Smooth muscle cell of the brain vasculature (primary cell): Measurements from ENCODE around the gene CYTIP.
"Not testable (repeated sequence)": the region's sequence is repeated elsewhere in the genome, so short reads cannot be mapped to it uniquely, and the experiment has no call there.

Experiments
- DNase-seq: peaks from one replicate; pipeline ENCODE4 v3.0.0-alpha.2; 2012; ENCODE audit warnings: low read depth, low spot score

CYTIP gene

GRCh38 chr2:157424374-157424773 is 19.5 kb downstream of the CYTIP start:
- no peak for DNase-seq

DNA sequence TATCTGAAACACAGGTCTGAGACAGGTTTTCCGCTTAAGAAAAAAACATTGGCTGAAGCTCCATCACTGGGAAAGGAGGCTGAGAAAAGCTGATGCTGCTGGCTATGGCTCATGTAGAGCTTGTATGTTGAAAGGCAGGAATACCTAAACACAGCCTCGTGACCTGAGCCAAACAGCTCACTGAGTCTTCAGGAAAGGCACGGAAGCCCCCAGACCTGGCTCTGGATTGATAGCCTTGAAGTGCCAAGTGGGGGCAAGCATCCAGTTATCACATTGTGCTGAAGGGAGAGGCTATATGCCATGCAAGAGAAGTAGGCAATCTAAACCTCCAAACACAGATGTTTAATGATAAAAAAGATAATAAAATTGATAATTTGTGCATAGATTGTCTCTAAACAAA is 21.9 kb downstream of the CYTIP start:
- no peak for DNase-seq

GRCh38 chr2:157421331-157421944 is 22.5 kb downstream of the CYTIP start:
- no peak for DNase-seq

GRCh38 chr2:157420771-157421323 is 23.0 kb downstream of the CYTIP start:
- no peak for DNase-seq

DNA sequence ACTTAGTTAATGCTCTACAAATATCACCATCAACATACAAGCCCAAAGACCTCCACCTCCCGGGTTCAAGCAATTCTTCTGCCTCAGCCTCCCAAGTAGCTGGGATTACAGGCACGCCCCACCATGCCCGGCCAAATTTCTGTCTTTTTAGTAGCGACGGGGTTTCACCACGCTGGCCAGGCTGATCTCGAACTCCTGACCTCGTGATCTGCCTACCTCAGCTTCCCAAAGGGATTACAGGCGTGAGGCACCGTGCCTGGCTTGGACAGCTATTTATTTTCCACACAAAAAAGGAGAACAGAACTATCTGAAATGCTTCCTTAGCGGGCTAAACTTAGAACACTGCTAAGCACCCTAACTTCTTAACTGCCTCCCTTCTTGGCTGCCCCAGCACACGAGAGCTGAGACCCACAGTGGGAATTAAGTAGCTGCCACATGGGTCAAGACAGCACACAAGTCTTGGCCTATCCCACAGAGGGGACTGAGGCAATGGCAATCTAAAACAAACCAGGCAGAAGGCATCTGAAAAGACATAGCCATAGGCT is 24.8 kb downstream of the CYTIP start:
- no peak for DNase-seq

DNA sequence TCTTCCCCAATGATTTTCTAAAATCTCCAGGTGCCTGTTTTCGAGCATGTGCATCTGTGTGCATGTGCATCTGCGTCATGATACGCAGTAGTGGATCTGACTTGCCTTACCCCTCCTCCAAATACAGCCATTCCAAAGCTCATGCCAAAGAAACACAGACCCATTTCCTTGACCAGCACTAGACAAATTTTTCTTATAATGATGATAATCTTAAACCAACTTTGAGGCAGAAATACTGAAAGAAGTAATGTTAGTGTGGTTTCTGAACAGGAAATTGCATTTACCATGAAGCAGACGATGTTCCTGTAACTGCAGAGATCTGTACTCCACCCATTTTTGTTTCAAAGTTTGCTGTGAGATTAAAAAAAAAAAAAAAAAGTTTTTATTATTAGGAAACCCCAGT is 25.6 kb downstream of the CYTIP start:
- DNase-seq, result no peak

- no peak for DNase-seq
These were observed 28.2 kb downstream of the CYTIP start for GRCh38 chr2:157415591-157416101.

DNA sequence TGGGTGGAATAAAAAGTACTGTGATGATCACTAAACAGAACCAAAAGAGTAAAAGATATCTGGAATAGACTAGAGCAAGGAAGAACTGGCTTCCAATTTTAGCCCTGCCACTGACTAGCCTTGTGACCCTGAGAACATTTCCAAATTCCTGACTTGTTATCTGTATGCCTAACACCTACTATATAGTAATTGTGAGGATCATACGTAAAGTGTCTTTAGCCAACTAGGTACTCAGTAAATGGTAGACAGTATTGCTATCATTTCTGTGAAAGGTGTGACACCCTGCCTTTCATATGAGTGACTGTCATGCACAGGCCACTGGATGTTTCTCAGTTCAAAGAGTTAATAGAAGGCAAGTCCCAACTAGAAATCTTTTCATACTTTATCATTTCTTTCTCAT is 29.8 kb downstream of the CYTIP start:
- no peak for DNase-seq

DNA sequence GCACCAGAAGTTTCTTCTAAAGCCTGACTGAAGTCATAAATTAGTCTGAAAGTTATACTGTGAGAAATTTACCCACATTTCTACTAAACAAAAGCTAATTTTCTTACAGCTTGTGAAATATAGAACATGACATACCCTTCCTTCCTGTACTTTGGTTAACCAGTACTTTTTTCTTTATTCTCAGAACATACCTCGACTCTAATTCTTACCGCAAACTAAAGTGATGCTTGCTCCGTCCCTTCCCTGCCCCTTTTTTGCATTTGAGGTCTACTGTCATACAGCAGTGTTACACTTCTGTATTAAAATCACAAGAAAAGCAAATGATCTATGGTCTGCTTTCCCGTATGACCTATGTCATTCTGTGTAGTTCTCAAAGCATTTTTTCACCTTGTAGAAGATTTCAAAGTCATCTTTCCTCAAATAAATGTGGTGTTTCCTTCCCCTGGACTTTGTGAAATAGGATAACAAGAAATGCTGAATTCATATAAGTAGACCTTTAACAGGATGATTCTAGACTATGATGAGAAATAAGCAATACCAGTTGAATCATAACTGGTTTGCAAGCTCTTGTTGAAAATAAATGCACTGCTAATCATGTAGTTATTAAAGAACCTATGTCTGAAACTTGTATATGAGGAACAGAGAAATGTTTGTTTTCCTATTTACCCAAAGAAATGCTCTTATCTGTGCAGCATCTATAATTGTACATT is 30.4 kb downstream of the CYTIP start:
- DNase-seq, result no peak

DNA sequence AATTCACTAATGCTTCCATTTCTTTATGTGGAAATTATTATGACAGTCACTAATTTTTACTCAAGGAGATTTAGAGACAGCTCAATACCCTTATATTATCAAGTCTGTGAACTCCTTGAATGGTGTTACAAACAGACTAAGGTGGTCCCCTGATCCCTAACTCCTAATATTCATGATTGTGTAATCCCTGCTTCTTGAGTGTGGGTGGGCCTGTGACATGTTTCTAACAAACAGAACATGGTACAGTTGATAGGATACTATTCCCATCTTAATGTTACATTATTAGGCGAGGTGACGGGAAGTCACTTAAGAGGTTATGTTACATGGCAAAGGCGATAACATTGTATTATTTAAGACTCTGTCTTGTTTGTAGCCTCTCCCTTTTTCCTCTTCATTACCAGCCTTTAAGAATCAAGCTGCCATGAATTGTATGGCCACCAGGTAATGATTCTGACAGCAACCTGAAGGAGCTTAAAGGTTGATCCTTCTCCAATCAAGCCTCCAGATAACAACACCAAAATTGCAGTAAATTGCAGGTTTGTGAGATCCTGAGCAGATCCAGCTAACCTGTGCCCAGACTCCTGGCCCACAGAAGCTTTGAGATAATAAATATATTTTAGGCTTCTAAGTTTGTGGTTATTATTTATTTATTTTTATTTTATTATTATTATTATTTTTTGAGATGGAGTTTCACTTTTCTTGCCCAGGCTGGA is 32.1 kb downstream of the CYTIP start:
- DNase-seq, result no peak

DNA sequence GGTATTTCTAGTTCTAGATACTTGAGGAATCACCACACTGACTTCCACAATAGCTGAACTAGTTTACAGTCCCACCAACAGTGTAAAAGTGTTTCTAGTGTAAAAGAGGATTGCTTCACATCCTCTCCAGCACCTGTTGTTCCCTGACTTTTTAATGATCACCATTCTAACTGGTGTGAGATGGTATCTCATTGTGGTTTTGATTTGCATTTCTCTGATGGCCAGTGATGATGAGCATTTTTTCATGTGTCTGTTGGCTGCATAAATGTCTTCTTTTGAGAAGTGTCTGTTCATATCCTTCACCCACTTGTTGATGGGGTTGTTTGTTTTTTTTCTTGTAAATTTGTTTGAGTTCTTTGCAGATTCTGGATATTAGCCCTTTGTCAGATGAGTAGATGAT is 38.5 kb downstream of the CYTIP start:
- DNase-seq, result not testable (repeated sequence)

DNA sequence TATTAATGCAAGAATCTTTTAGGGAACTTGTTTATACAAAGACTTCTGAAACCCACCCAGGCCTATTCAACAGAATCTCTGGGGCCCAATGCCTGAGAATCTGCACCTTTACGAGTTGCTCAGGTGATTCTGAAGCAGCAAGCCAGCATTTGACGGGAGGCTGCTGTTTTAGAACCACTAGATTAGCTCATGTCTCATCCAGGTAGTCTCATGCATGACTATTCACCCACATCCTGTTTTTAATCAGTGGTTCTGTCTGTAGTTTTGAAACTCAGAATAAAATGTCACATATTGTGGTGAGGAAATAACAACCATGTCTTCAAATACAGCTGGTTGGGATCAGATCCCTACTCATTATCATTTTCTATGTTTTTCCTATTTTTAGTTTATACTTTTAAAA is 39.5 kb downstream of the CYTIP start:
- DNase-seq, result no peak

DNA sequence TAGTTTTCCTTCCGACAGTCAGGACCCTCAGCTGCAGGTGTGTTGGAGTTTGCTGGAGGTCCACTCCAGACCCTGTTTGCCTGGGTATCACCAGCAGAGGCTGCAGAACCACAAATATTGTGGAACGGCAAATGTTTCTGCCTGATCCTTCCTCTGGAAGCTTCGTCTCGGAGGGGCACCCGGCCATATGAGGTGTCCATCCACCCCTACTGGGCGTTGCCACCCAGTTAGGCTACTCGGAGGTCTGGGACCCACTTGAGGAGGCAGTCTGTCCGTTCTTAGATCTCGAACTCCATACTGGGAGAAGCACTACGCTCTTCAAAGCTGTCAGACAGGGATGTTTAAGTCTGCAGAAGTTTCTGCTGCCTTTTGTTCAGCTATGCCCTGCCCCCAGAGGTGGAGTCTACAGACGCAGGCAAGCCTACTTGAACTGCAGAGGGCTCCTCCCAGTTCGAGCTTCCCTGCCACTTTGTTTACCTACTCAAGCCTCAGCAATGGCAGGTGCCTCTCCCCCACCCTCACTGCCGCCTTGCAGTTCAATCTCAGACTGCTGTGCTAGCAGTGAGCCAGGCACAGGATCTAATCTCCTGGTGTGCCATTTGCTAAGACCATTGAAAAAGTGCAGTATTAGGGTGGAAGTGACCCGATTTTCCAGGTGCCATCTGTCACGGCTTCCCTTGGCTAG is 40.9 kb downstream of the CYTIP start:
- DNase-seq, result not testable (repeated sequence)

GRCh38 chr2:157395811-157396210 is 48.1 kb downstream of the CYTIP start:
- DNase-seq, result no peak

DNA sequence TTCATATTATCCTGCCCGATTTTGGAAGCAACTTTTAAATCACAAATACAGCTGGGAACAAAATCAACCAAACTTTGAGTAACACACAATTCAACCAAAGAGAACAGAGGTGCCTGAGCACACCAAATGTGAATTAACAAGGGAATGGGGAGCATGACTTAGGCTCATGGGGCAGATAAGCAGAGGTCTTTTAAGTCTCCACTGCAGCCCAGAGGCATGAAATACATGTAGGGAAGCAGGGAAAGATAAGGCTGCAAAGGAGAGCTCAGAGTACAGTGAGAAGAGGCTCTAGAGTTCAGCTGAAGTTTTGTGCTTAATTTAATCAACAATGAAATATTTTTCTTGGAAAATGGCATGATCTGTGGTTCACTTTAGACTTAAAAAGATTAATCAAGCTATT is 49.0 kb downstream of the CYTIP start:
- no peak for DNase-seq

- DNase-seq, result no peak
These were observed 50.5 kb downstream of the CYTIP start for GRCh38 chr2:157393348-157393747.

DNA sequence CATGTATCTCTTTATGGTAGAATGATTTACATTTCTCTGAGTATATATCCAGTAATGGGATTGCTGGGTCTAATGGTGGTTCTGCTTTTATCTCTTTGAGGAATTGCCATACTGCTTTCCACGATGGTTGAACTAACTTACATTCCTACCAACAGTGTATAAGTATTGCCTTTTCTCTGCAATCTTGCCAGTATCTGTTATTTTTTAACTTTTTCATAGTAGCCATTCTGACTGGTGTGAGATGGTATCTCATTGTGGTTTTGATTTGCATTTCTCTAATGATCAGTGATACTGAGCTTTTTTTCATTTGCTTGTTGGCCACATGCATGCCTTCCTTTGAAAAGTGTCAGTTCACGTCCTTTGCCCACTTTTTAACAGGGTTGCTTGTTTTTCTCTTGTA is 55.1 kb downstream of the CYTIP start:
- no peak for DNase-seq

DNA sequence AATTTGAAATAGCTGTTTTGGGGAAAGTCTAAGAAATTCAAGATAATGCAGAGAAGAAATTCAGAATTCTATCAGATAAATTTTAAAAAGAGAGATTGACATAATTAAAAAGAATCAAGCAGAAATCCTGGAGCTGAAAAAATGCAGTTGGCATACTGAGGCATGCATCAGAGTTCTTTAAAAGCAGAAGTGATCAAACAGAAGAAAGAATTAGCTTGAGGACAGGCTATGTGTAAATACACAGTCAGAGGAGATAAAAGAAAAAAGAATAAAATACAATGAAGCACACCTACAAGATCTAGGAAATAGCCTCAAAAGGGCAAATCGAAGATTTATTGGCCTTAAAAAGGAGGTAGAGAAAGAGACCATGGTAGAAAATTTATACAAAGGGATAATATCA is 57.1 kb downstream of the CYTIP start:
- DNase-seq, result no peak

- DNase-seq, result no peak
These were observed 57.6 kb downstream of the CYTIP start for GRCh38 chr2:157386247-157386646.

- no peak for DNase-seq
These were observed 66.0 kb downstream of the CYTIP start for GRCh38 chr2:157377861-157378260.

DNA sequence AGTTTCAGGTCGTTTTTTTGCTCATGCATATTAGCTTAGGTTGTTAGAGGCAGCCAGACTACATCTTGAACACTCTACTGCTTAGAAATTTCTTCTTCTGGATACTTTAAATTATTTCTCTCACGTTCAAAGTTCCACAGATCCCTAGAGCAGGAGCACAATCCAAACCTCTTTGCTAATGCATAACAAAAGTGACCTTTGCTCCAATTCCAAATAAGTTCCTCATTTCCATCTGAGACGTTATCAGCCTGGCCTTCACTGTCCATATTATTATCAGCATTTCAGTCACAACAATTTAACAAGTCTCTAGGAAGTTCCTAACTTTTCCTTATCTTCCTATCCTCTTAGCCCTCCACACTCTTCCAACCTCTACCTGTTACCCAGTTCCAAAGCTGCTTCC is 67.8 kb downstream of the CYTIP start:
- no peak for DNase-seq

GRCh38 chr2:157375384-157375783 is 68.5 kb downstream of the CYTIP start:
- DNase-seq, result no peak
